HCT116 (cell line): ENCODE results near the gene ZNF595. TPM values are rescaled to one million over a fixed set of nuclear protein-coding genes. Genes with fewer than 3 reads are reported as not detected.
"Not testable (repeated sequence)": the region's sequence is repeated elsewhere in the genome, so short reads cannot be mapped to it uniquely, and the experiment has no call there.

Source experiments
- ATAC-seq: fragments of 200-7000 bp; cut with Tn5 transposase; 2 replicates; pipeline ENCODE4 v1.9.1; 2020; ENCODE audit warnings: mild to moderate bottlenecking, moderate library complexity
- BruUV-seq: library from RNA; stranded (reverse); fragments of 400-500 nt; replicated peaks from 2 replicates; lab custom pipeline; 2021; lab: Mats Ljungman, UMichigan
- CTCF ChIA-PET: fragments of 300-600 bp; sonication (Branson Sonifier 250); formaldehyde crosslinking; loops from one replicate; lab custom pipeline; 2021; ENCODE audit warnings: antibody characterized with exemption; lab: Charles Lee
- POLR2A ChIA-PET: fragments of 300-600, 350-600 bp; sonication (Branson Sonifier 250); formaldehyde crosslinking; loops from one replicate; lab custom pipeline; 2021; ENCODE audit warnings: antibody characterized with exemption; lab: Charles Lee
- RAD21 ChIA-PET, 2 experiments: fragments of 300-600 bp; sonication (Branson Sonifier 250); formaldehyde crosslinking; loops; one replicate each; lab custom pipeline; 2023; ENCODE audit warnings: low total read pairs in 2 of 2; ENCODE audit not compliant: uncharacterized antibody in 2 of 2, unreplicated experiment in 2 of 2, low non-redundant PET in 1 of 2; lab: Charles Lee
- DNase-seq: peaks from one replicate; pipeline ENCODE4 v3.0.0-alpha.2; 2010; ENCODE audit warnings: low read depth, low spot score
- H2AFZ ChIP-seq: fragments of 200-600 bp; shearing (Covaris generic), sonication (generic); 2 replicates; pipeline ENCODE4 v1.6.1; 2017; ENCODE audit warnings: low read depth, mixed run types, mixed read lengths, antibody characterized with exemption, low read length; ENCODE audit not compliant: poor library complexity, severe bottlenecking
- H3K27ac ChIP-seq: 2 replicates; pipeline ENCODE4 v1.5.1; 2012; ENCODE audit warnings: low read depth, low read length
- H3K27me3 ChIP-seq: fragments of 200-600 bp; sonication (generic); 2 replicates; pipeline ENCODE4 v1.6.1; 2016; ENCODE audit warnings: mixed run types, low read length, mixed read lengths; ENCODE audit not compliant: insufficient read depth
- H3K36me3 ChIP-seq, 2 experiments: fragments of 200-500 bp in 1 of 2; fragments of 200-600 bp in 1 of 2; sonication (Bioruptor generic) in 1 of 2; sonication (generic) in 1 of 2; 2 replicates each; pipeline versions ENCODE4 v1.5.1 to v1.6.1; 2014 to 2016; ENCODE audit warnings: low read length in 2 of 2, inconsistent platforms in 1 of 2, mixed read lengths in 1 of 2, mixed run types in 1 of 2; ENCODE audit not compliant: insufficient read depth in 2 of 2, control insufficient read depth in 1 of 2
- H3K4me1 ChIP-seq, 2 experiments: fragments of 200-600 bp in 1 of 2; sonication (generic) in 1 of 2; 2 replicates each; pipeline versions ENCODE4 v1.5.1 to v1.6.1; 2012 to 2017; ENCODE audit warnings: low read length in 2 of 2, inconsistent platforms in 1 of 2, mild to moderate bottlenecking in 1 of 2, mixed read lengths in 1 of 2, mixed run types in 1 of 2, moderate library complexity in 1 of 2; ENCODE audit not compliant: insufficient read depth in 2 of 2, control insufficient read depth in 1 of 2
- H3K4me2 ChIP-seq: fragments of 200-600 bp; sonication (generic); 2 replicates; pipeline ENCODE4 v1.6.1; 2017; ENCODE audit warnings: mixed run types, low read length, mixed read lengths
- H3K4me3 ChIP-seq, 2 experiments: fragments of 200-600 bp in 1 of 2; sonication (generic) in 1 of 2; replicated peaks in 1 of 2; 2 replicates each; pipeline ENCODE4 v1.5.1; 2011 to 2016; ENCODE audit warnings: low read length in 2 of 2, control low read depth in 1 of 2, low read depth in 1 of 2, mild to moderate bottlenecking in 1 of 2, mixed read lengths in 1 of 2, mixed run types in 1 of 2
- H3K79me2 ChIP-seq: fragments of 200-600 bp; sonication (generic); 2 replicates; pipeline ENCODE4 v1.6.1; 2017; ENCODE audit warnings: mild to moderate bottlenecking, mixed run types, low read length, moderate library complexity, mixed read lengths; ENCODE audit not compliant: insufficient read depth
- H3K9ac ChIP-seq: fragments of 200-600 bp; sonication (generic); 2 replicates; pipeline ENCODE4 v1.6.1; 2016; ENCODE audit warnings: low read length, mixed read lengths
- H3K9me2 ChIP-seq: fragments of 200-600 bp; sonication (generic), shearing (Covaris generic); 2 replicates; pipeline ENCODE4 v1.6.1; 2017; ENCODE audit warnings: mixed run types, mild to moderate bottlenecking, moderate library complexity; ENCODE audit not compliant: insufficient read depth
- H3K9me3 ChIP-seq, 2 experiments: fragments of 200-500 bp in 1 of 2; fragments of 200-600 bp in 1 of 2; sonication (Bioruptor generic) in 1 of 2; sonication (generic) in 1 of 2; 2 replicates each; pipeline ENCODE4 v1.6.1; 2014 to 2017; ENCODE audit warnings: low read length in 2 of 2, mixed read lengths in 2 of 2, inconsistent platforms in 1 of 2, low read depth in 1 of 2, mild to moderate bottlenecking in 1 of 2, mixed run types in 1 of 2, moderate library complexity in 1 of 2; ENCODE audit not compliant: control insufficient read depth in 1 of 2, insufficient read depth in 1 of 2
- H4K20me1 ChIP-seq: fragments of 200-600 bp; sonication (generic), shearing (Covaris generic); 2 replicates; pipeline ENCODE4 v1.6.1; 2017; ENCODE audit warnings: mixed run types, mild to moderate bottlenecking, moderate library complexity; ENCODE audit not compliant: insufficient read depth
- ATF3 ChIP-seq: IDR thresholded peaks from 2 replicates; pipeline ENCODE4 v1.6.1; 2012
- CEBPB ChIP-seq: IDR thresholded peaks from 2 replicates; pipeline ENCODE4 v1.6.1; 2012; ENCODE audit warnings: low read depth
- CTCF ChIP-seq, 3 experiments: fragments of 200-600 bp in 1 of 3; sonication (generic) in 1 of 3; IDR thresholded peaks in 2 of 3; conservative IDR thresholded peaks in 1 of 3; 2 replicates each; pipeline ENCODE4 v1.5.1; 2012 to 2017; ENCODE audit warnings: low read depth in 2 of 3, low read length in 2 of 3, antibody characterized with exemption in 1 of 3, borderline replicate concordance in 1 of 3, control low read depth in 1 of 3, mild to moderate bottlenecking in 1 of 3, mixed read lengths in 1 of 3, mixed run types in 1 of 3, moderate library complexity in 1 of 3; ENCODE audit not compliant: insufficient read depth in 1 of 3
- MAX ChIP-seq: IDR thresholded peaks from 2 replicates; pipeline ENCODE4 v1.6.1; 2012
- POLR2A ChIP-seq: IDR thresholded peaks from 2 replicates; pipeline ENCODE4 v1.7.0; 2011; ENCODE audit warnings: borderline replicate concordance; ENCODE audit not compliant: insufficient read depth, insufficient read length; ENCODE audit errors: extremely low read depth
- REST ChIP-seq: IDR thresholded peaks from 2 replicates; pipeline ENCODE4 v1.6.1; 2012; ENCODE audit warnings: low read depth
- SIN3A ChIP-seq: IDR thresholded peaks from 2 replicates; pipeline ENCODE4 v1.6.1; 2012; ENCODE audit warnings: low read depth
- SRF ChIP-seq: IDR thresholded peaks from 2 replicates; pipeline ENCODE4 v1.6.1; 2012; ENCODE audit warnings: low read depth
- ZBTB33 ChIP-seq: IDR thresholded peaks from 2 replicates; pipeline ENCODE4 v1.6.1; 2011; ENCODE audit warnings: mild to moderate bottlenecking, low read length, moderate library complexity; ENCODE audit not compliant: insufficient replicate concordance; ENCODE audit errors: extremely low read depth
- intact Hi-C: fragments of 100-400 bp; cut with micrococcal nuclease; formaldehyde crosslinking; loops from 2 replicates; pipeline ENCODE4 v1.10.0; 2022
- total RNA-seq: library from RNA; stranded (reverse); gene quantifications from one replicate; pipeline ENCODE4 v1.2.1, GENCODE V29; 2021; ENCODE audit not compliant: unreplicated experiment

Gene ZNF595
- total RNA-seq, 1 experiment from 2014 or later = 4.0 TPM

- Histone ChIP-seq H3K4me1 (no peaks in the 10 kb centered on the region), H3K9me3 (peaks cover 19 to 23% of the 10 kb centered on the region in 2 experiments; a peak in 2 of 4 replicates), H3K4me2 (no peak overlapping the region), H4K20me1 (no peaks in the 10 kb centered on the region)
- RAD21 ChIA-PET = no interaction called here
- DNase-seq = no peak
- TF ChIP-seq ATF3 (no peak), CEBPB (no peak), REST (no peak), SIN3A (no peak), MAX (no peak), ZBTB33 (no peak), CTCF (IDR thresholded peaks at IDR 0.05 in 2 of 3, conservative IDR thresholded peaks at IDR 0.05 in 1 of 3; ENCODE audit: borderline replicate concordance in 1 of 3, insufficient read depth in 1 of 3, low read depth in 2 of 3, low read length in 2 of 3) (no peak), SRF (no peak), POLR2A (no peak)
- TF ChIP-seq, all 23 proteins: peak for 0
- Histone ChIP-seq H3K9ac (no peak overlapping the region), H3K36me3 (no peaks in the 10 kb centered on the region), H3K79me2 (no peaks in the 10 kb centered on the region), H3K27ac (no peak overlapping the region), H2AFZ (no peak overlapping the region), H3K4me3 (no peak overlapping the region), H3K27me3 (no peaks in the 10 kb centered on the region), H3K9me2 (no peaks in the 10 kb centered on the region)
- POLR2A ChIA-PET = no interaction called here
- CTCF ChIA-PET = no interaction called here
- intact Hi-C loops = no loop called here
- no peak for ATAC-seq
- no TSS peak for BruUV-seq
Observed at GRCh38 chr4:121408-122084, 68.4 kb downstream of the ZNF595 start.

GRCh38 chr4:123922-124274 lies 70.8 kb downstream of the ZNF595 start:
- H3K4me2 ChIP-seq, RAD21 ChIA-PET, H3K4me1 ChIP-seq, H3K9me2 ChIP-seq, H3K27ac ChIP-seq, DNase-seq, POLR2A ChIA-PET, CTCF ChIA-PET, H4K20me1 ChIP-seq, ATAC-seq, H2AFZ ChIP-seq, H3K27me3 ChIP-seq, H3K4me3 ChIP-seq, H3K36me3 ChIP-seq, H3K9ac ChIP-seq, intact Hi-C loops, H3K79me2 ChIP-seq, BruUV-seq: not testable (repeated sequence)
- H3K9me3 ChIP-seq = peaks cover 6 to 27% of the 10 kb centered on the region in 2 experiments; a peak in 2 of 4 replicates
